HCT116 (cell line): ENCODE data around the gene LRSAM1. TPM values are rescaled to one million over a fixed set of nuclear protein-coding genes. Genes with fewer than 3 reads are reported as not detected.

Source experiments
- ATAC-seq: fragments of 200-7000 bp; cut with Tn5 transposase; 2 replicates; pipeline ENCODE4 v1.9.1; 2020; ENCODE audit warnings: mild to moderate bottlenecking, moderate library complexity
- BruUV-seq: library from RNA; stranded (reverse); fragments of 400-500 nt; replicated peaks from 2 replicates; lab custom pipeline; 2021; lab: Mats Ljungman, UMichigan
- CTCF ChIA-PET: fragments of 300-600 bp; sonication (Branson Sonifier 250); formaldehyde crosslinking; loops from one replicate; lab custom pipeline; 2021; ENCODE audit warnings: antibody characterized with exemption; lab: Charles Lee
- POLR2A ChIA-PET: fragments of 300-600, 350-600 bp; sonication (Branson Sonifier 250); formaldehyde crosslinking; loops from one replicate; lab custom pipeline; 2021; ENCODE audit warnings: antibody characterized with exemption; lab: Charles Lee
- RAD21 ChIA-PET, 2 experiments: fragments of 300-600 bp; sonication (Branson Sonifier 250); formaldehyde crosslinking; loops; one replicate each; lab custom pipeline; 2023; ENCODE audit warnings: low total read pairs in 2 of 2; ENCODE audit not compliant: uncharacterized antibody in 2 of 2, unreplicated experiment in 2 of 2, low non-redundant PET in 1 of 2; lab: Charles Lee
- DNase-seq: peaks from one replicate; pipeline ENCODE4 v3.0.0-alpha.2; 2010; ENCODE audit warnings: low read depth, low spot score
- H2AFZ ChIP-seq: fragments of 200-600 bp; shearing (Covaris generic), sonication (generic); 2 replicates; pipeline ENCODE4 v1.6.1; 2017; ENCODE audit warnings: low read depth, mixed run types, mixed read lengths, antibody characterized with exemption, low read length; ENCODE audit not compliant: poor library complexity, severe bottlenecking
- H3K27ac ChIP-seq: 2 replicates; pipeline ENCODE4 v1.5.1; 2012; ENCODE audit warnings: low read depth, low read length
- H3K27me3 ChIP-seq: fragments of 200-600 bp; sonication (generic); 2 replicates; pipeline ENCODE4 v1.6.1; 2016; ENCODE audit warnings: mixed run types, low read length, mixed read lengths; ENCODE audit not compliant: insufficient read depth
- H3K36me3 ChIP-seq, 2 experiments: fragments of 200-500 bp in 1 of 2; fragments of 200-600 bp in 1 of 2; sonication (Bioruptor generic) in 1 of 2; sonication (generic) in 1 of 2; 2 replicates each; pipeline versions ENCODE4 v1.5.1 to v1.6.1; 2014 to 2016; ENCODE audit warnings: low read length in 2 of 2, inconsistent platforms in 1 of 2, mixed read lengths in 1 of 2, mixed run types in 1 of 2; ENCODE audit not compliant: insufficient read depth in 2 of 2, control insufficient read depth in 1 of 2
- H3K4me1 ChIP-seq, 2 experiments: fragments of 200-600 bp in 1 of 2; sonication (generic) in 1 of 2; 2 replicates each; pipeline versions ENCODE4 v1.5.1 to v1.6.1; 2012 to 2017; ENCODE audit warnings: low read length in 2 of 2, inconsistent platforms in 1 of 2, mild to moderate bottlenecking in 1 of 2, mixed read lengths in 1 of 2, mixed run types in 1 of 2, moderate library complexity in 1 of 2; ENCODE audit not compliant: insufficient read depth in 2 of 2, control insufficient read depth in 1 of 2
- H3K4me2 ChIP-seq: fragments of 200-600 bp; sonication (generic); 2 replicates; pipeline ENCODE4 v1.6.1; 2017; ENCODE audit warnings: mixed run types, low read length, mixed read lengths
- H3K4me3 ChIP-seq, 2 experiments: fragments of 200-600 bp in 1 of 2; sonication (generic) in 1 of 2; replicated peaks in 1 of 2; 2 replicates each; pipeline ENCODE4 v1.5.1; 2011 to 2016; ENCODE audit warnings: low read length in 2 of 2, control low read depth in 1 of 2, low read depth in 1 of 2, mild to moderate bottlenecking in 1 of 2, mixed read lengths in 1 of 2, mixed run types in 1 of 2
- H3K79me2 ChIP-seq: fragments of 200-600 bp; sonication (generic); 2 replicates; pipeline ENCODE4 v1.6.1; 2017; ENCODE audit warnings: mild to moderate bottlenecking, mixed run types, low read length, moderate library complexity, mixed read lengths; ENCODE audit not compliant: insufficient read depth
- H3K9ac ChIP-seq: fragments of 200-600 bp; sonication (generic); 2 replicates; pipeline ENCODE4 v1.6.1; 2016; ENCODE audit warnings: low read length, mixed read lengths
- H3K9me2 ChIP-seq: fragments of 200-600 bp; sonication (generic), shearing (Covaris generic); 2 replicates; pipeline ENCODE4 v1.6.1; 2017; ENCODE audit warnings: mixed run types, mild to moderate bottlenecking, moderate library complexity; ENCODE audit not compliant: insufficient read depth
- H3K9me3 ChIP-seq, 2 experiments: fragments of 200-500 bp in 1 of 2; fragments of 200-600 bp in 1 of 2; sonication (Bioruptor generic) in 1 of 2; sonication (generic) in 1 of 2; 2 replicates each; pipeline ENCODE4 v1.6.1; 2014 to 2017; ENCODE audit warnings: low read length in 2 of 2, mixed read lengths in 2 of 2, inconsistent platforms in 1 of 2, low read depth in 1 of 2, mild to moderate bottlenecking in 1 of 2, mixed run types in 1 of 2, moderate library complexity in 1 of 2; ENCODE audit not compliant: control insufficient read depth in 1 of 2, insufficient read depth in 1 of 2
- H4K20me1 ChIP-seq: fragments of 200-600 bp; sonication (generic), shearing (Covaris generic); 2 replicates; pipeline ENCODE4 v1.6.1; 2017; ENCODE audit warnings: mixed run types, mild to moderate bottlenecking, moderate library complexity; ENCODE audit not compliant: insufficient read depth
- EZH2 ChIP-seq: fragments of 200-600 bp; sonication (generic); IDR thresholded peaks from 2 replicates; pipeline ENCODE4 v1.6.1; 2017; ENCODE audit warnings: antibody characterized with exemption, mixed run types
- RAD21 ChIP-seq: IDR thresholded peaks from 2 replicates; pipeline ENCODE4 v1.6.1; 2012; ENCODE audit warnings: low read depth, mild to moderate bottlenecking
- SIN3A ChIP-seq: IDR thresholded peaks from 2 replicates; pipeline ENCODE4 v1.6.1; 2012; ENCODE audit warnings: low read depth
- TCF7L2 ChIP-seq: IDR thresholded peaks from 2 replicates; pipeline ENCODE4 v1.7.0; 2011; ENCODE audit warnings: borderline replicate concordance, inconsistent platforms; ENCODE audit not compliant: insufficient read depth, insufficient read length; ENCODE audit errors: extremely low read depth
- YY1 ChIP-seq: IDR thresholded peaks from 2 replicates; pipeline ENCODE4 v1.6.1; 2011; ENCODE audit warnings: low read length, low read depth, moderate library complexity, mild to moderate bottlenecking; ENCODE audit not compliant: insufficient replicate concordance; ENCODE audit errors: extremely low read depth
- ZFX ChIP-seq: fragments of 450-650 bp; IDR thresholded peaks from 2 replicates; pipeline ENCODE4 v1.6.1; 2017
- ZNF274 ChIP-seq: fragments of 200-500 bp; sonication (Bioruptor generic); IDR thresholded peaks from 2 replicates; pipeline ENCODE4 v1.6.1; 2014; ENCODE audit warnings: mild to moderate bottlenecking, low read depth, low read length, inconsistent platforms
- intact Hi-C: fragments of 100-400 bp; cut with micrococcal nuclease; formaldehyde crosslinking; loops from 2 replicates; pipeline ENCODE4 v1.10.0; 2022
- total RNA-seq: library from RNA; stranded (reverse); gene quantifications from one replicate; pipeline ENCODE4 v1.2.1, GENCODE V29; 2021; ENCODE audit not compliant: unreplicated experiment
- TF ChIP-seq, protein P1 (sequence below), 3 experiments: fragments of 200-600 bp in 1 of 3; sonication (generic) in 1 of 3; IDR thresholded peaks in 2 of 3; conservative IDR thresholded peaks in 1 of 3; 2 replicates each; pipeline ENCODE4 v1.5.1; 2012 to 2017; ENCODE audit warnings: low read depth in 2 of 3, low read length in 2 of 3, antibody characterized with exemption in 1 of 3, borderline replicate concordance in 1 of 3, control low read depth in 1 of 3, mild to moderate bottlenecking in 1 of 3, mixed read lengths in 1 of 3, mixed run types in 1 of 3, moderate library complexity in 1 of 3; ENCODE audit not compliant: insufficient read depth in 1 of 3
- TF ChIP-seq, protein P2 (sequence below): IDR thresholded peaks from 2 replicates; pipeline ENCODE4 v1.6.1; 2012
- TF ChIP-seq, protein P3 (sequence below): IDR thresholded peaks from 2 replicates; pipeline ENCODE4 v1.6.1; 2012

Gene LRSAM1
- total RNA-seq, 1 experiment from 2014 or later = 25.9 TPM

DNA sequence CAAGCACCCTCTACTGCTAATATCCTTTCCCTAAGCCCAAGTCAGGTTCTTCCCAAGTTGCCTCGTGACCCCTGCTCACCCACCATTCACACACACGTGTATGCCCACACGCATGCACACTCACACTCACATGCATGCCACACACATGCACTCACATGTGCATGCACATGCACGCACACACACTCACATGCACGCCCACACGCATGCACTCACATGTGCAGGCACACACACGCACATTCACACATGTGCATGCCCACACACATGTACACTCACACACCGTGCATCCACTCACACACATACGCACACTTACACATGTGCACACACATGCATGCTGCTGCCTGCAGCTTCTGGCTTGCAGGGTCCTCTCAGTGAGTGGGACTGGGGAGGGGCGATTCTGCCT lies 97.9 kb downstream of the LRSAM1 start:
- Histone ChIP-seq H3K4me1 (peaks cover 11 to 56% of the 10 kb centered on the region in 2 experiments), H3K79me2 (peaks cover 94% of the 10 kb centered on the region), H3K4me2 (no peak overlapping the region), H4K20me1 (no peaks in the 10 kb centered on the region), H3K9ac (no peak overlapping the region), H3K27ac (no peak overlapping the region), H2AFZ (no peak overlapping the region), H3K36me3 (peaks cover 0 to 15% of the 10 kb centered on the region in 2 experiments; a peak in 1 of 4 replicates), H3K9me3 (no peaks in the 10 kb centered on the region), H3K27me3 (no peaks in the 10 kb centered on the region), H3K9me2 (no peaks in the 10 kb centered on the region), H3K4me3 (no peak overlapping the region)
- no TSS peak for BruUV-seq
- no peak for DNase-seq
- TF ChIP-seq TCF7L2 = no peak
- TF ChIP-seq, protein P1, sequence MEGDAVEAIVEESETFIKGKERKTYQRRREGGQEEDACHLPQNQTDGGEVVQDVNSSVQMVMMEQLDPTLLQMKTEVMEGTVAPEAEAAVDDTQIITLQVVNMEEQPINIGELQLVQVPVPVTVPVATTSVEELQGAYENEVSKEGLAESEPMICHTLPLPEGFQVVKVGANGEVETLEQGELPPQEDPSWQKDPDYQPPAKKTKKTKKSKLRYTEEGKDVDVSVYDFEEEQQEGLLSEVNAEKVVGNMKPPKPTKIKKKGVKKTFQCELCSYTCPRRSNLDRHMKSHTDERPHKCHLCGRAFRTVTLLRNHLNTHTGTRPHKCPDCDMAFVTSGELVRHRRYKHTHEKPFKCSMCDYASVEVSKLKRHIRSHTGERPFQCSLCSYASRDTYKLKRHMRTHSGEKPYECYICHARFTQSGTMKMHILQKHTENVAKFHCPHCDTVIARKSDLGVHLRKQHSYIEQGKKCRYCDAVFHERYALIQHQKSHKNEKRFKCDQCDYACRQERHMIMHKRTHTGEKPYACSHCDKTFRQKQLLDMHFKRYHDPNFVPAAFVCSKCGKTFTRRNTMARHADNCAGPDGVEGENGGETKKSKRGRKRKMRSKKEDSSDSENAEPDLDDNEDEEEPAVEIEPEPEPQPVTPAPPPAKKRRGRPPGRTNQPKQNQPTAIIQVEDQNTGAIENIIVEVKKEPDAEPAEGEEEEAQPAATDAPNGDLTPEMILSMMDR (IDR thresholded peaks at IDR 0.05 in 2 of 3, conservative IDR thresholded peaks at IDR 0.05 in 1 of 3; ENCODE audit: borderline replicate concordance in 1 of 3, insufficient read depth in 1 of 3, low read depth in 2 of 3, low read length in 2 of 3) = no peak
- no peak for TF ChIP-seq EZH2
- no peak for TF ChIP-seq ZFX
- TF ChIP-seq SIN3A = no peak
- TF ChIP-seq RAD21 = no peak
- TF ChIP-seq YY1 = no peak
- TF ChIP-seq, protein P2, sequence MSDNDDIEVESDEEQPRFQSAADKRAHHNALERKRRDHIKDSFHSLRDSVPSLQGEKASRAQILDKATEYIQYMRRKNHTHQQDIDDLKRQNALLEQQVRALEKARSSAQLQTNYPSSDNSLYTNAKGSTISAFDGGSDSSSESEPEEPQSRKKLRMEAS = no peak
- no peak for TF ChIP-seq ZNF274
- TF ChIP-seq, protein P3, sequence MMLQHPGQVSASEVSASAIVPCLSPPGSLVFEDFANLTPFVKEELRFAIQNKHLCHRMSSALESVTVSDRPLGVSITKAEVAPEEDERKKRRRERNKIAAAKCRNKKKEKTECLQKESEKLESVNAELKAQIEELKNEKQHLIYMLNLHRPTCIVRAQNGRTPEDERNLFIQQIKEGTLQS = no peak
- POLR2A ChIA-PET = no interaction called here
- intact Hi-C loops = no loop called here
- RAD21 ChIA-PET = no interaction called here
- ATAC-seq = no peak
- CTCF ChIA-PET = no interaction called here
